ENCODE measurements around the gene SLFNL1. TPM values are rescaled to one million over a fixed set of nuclear protein-coding genes. Genes with fewer than 3 reads are reported as not detected.

SLFNL1 gene
- total RNA-seq, 4 donors from 2014 or later, result 0.17 to 0.52 (median 0.47) TPM

DNA sequence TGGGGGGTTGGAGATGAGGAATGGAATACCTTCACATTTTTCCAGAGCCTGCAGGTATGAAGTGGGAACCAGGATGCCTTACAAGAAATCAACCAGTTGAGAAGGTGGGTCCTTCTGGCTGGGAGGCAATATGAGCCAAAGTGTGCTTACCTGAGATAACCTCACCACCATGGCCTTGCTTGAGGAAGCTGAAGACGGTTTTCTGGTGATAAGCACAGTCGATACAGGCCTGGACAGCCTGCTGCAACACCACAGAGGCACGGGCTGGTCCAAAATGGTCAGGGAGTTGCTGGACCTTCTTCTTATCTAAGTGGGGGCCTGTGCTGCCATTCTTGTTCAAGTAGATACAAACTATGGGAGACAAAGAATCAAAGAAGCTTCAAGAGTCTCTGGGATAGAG is 27.0 kb upstream of the SLFNL1 start:
- WGBS, result 85% methylated on average over 3 of the region's 3 CpGs
- Histone ChIP-seq H3K27me3 (no peaks in the 10 kb centered on the region), H3K4me3 (no peak overlapping the region), H3K27ac (replicated peaks in 1 of 4) (no peak overlapping the region), H3K36me3 (peaks cover 0 to 84% (median 36%) of the 10 kb centered on the region in 4 donors), H3K9me3 (no peaks in the 10 kb centered on the region), H3K4me1 (peaks cover 24 to 28% (median 26%) of the 10 kb centered on the region in 4 donors)
- DNase-seq (ENCODE audit: extremely low spot score), result no peak
- intact Hi-C loops (cut with DNase I), result loop anchor here (10.0 kb wide), 2 partner anchors 76 to 196 kb away; partner anchors contain the start of gene SCMH1
- TF ChIP-seq EP300 (IDR thresholded peaks at IDR 0.05) (no peak), POLR2AphosphoS5 (IDR thresholded peaks at IDR 0.05) (no peak), POLR2A (IDR thresholded peaks at IDR 0.05; ENCODE audit: low read depth) (no peak)
- TF ChIP-seq, protein P1, sequence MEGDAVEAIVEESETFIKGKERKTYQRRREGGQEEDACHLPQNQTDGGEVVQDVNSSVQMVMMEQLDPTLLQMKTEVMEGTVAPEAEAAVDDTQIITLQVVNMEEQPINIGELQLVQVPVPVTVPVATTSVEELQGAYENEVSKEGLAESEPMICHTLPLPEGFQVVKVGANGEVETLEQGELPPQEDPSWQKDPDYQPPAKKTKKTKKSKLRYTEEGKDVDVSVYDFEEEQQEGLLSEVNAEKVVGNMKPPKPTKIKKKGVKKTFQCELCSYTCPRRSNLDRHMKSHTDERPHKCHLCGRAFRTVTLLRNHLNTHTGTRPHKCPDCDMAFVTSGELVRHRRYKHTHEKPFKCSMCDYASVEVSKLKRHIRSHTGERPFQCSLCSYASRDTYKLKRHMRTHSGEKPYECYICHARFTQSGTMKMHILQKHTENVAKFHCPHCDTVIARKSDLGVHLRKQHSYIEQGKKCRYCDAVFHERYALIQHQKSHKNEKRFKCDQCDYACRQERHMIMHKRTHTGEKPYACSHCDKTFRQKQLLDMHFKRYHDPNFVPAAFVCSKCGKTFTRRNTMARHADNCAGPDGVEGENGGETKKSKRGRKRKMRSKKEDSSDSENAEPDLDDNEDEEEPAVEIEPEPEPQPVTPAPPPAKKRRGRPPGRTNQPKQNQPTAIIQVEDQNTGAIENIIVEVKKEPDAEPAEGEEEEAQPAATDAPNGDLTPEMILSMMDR (IDR thresholded peaks at IDR 0.05), result no peak

DNA sequence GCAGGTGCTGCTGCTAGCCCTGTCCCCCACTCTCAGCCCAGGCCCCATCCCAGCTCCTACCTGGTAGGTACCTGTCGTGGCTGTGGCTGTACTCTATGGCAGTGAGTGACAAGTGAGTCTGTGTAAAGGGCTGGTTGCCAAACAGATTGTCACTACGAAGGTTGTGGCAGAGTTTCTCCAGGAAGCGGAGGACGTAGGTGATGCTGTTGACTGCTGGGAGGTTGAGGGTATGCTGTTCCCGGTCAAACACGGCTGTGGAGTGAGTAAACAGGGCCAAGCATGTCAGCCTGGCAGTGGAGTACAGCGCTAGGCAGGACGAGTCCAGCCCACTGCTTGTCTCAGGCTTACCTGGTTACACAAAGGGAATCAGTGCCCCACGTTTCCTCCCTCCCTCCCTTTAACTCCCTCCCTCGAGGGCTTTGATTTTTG is 24.8 kb upstream of the SLFNL1 start:
- Histone ChIP-seq H3K4me3 (no peak overlapping the region), H3K4me1 (peaks cover 24 to 28% (median 26%) of the 10 kb centered on the region in 4 donors), H3K36me3 (peaks cover 0 to 86% (median 42%) of the 10 kb centered on the region in 4 donors), H3K9me3 (no peaks in the 10 kb centered on the region), H3K27me3 (no peaks in the 10 kb centered on the region), H3K27ac (replicated peaks in 1 of 4) (peak overlapping the region; percentile 45 to 75 (median 62))
- intact Hi-C loops (cut with DNase I), result loop anchor here (10.0 kb wide), 2 partner anchors 78 to 198 kb away; partner anchors contain the start of gene SCMH1
- DNase-seq (ENCODE audit: extremely low spot score), result no peak
- TF ChIP-seq POLR2A (IDR thresholded peaks at IDR 0.05; ENCODE audit: low read depth) (no peak), POLR2AphosphoS5 (IDR thresholded peaks at IDR 0.05) (no peak), EP300 (IDR thresholded peaks at IDR 0.05) (no peak)
- TF ChIP-seq, protein P1 (IDR thresholded peaks at IDR 0.05), result no peak
- 87% methylated on average over 10 of the region's 10 CpGs for WGBS

DNA sequence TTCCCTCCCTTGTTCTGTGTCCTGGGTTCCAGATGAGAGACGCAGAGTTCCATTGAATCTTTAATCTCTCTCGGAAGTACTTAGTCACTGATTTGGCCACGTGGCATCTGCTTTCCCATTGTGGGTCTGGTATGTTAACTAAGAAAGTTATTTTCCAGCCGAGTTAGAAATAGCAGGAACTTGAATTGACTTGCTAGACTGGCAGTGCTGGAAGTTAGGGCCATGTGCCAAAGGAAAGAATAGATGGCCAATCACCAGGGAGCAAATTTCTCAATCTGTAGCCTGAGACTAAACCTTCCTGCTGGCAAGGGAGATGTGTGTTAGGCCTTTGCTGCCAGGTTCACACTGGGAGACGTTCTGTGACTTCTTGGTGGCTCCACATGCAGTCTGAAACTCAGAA is 24.2 kb upstream of the SLFNL1 start:
- intact Hi-C loops (cut with DNase I), result loop anchor here (10.0 kb wide), 2 partner anchors 79 to 199 kb away; partner anchors contain the start of gene SCMH1
- peak overlapping the region; percentile 53 to 75 (median 66) for H3K27ac ChIP-seq (replicated peaks in 1 of 4)
- TF ChIP-seq POLR2AphosphoS5 (IDR thresholded peaks at IDR 0.05) (peak; percentile 50 to 53), EP300 (IDR thresholded peaks at IDR 0.05) (no peak), POLR2A (IDR thresholded peaks at IDR 0.05; ENCODE audit: low read depth) (no peak)
- peaks cover 24 to 28% (median 26%) of the 10 kb centered on the region in 4 donors for H3K4me1 ChIP-seq
- no peaks in the 10 kb centered on the region for H3K9me3 ChIP-seq
- H3K4me3 ChIP-seq, result no peak overlapping the region
- H3K27me3 ChIP-seq, result no peaks in the 10 kb centered on the region
- no peak for DNase-seq (ENCODE audit: extremely low spot score)
- WGBS, result 43% methylated on average over 5 of the region's 5 CpGs
- H3K36me3 ChIP-seq, result peaks cover 1 to 88% (median 47%) of the 10 kb centered on the region in 4 donors

DNA sequence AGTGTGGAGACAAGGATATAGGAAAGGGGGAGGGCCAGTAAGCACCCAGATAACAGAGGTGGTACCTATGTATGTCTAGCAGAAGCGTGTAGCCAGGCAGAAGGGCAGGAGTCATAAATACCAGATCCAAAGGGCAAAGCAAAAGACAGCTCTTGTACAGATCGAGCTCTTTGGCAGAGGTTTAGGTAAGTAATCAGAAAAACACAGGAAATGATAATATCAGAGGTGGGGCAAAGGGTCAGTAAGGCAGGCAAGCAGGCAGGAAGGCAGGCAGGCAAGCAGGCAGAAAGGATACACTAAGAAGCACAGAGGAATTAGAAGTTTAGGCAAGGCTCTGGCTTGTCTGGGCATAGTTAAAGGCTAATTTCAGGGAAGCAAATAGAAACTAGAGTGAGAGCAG is 22.7 kb upstream of the SLFNL1 start:
- H3K27ac ChIP-seq (replicated peaks in 1 of 4), result peak overlapping the region in 1 of 4 donors; percentile 75
- DNase-seq (ENCODE audit: extremely low spot score), result no peak
- 85% methylated on average over 2 of the region's 2 CpGs for WGBS

More for the DNA sequence above, 22.7 kb upstream of the SLFNL1 start:
- no peaks in the 10 kb centered on the region for H3K9me3 ChIP-seq
- no peak overlapping the region for H3K4me3 ChIP-seq
- peaks cover 24 to 28% (median 26%) of the 10 kb centered on the region in 4 donors for H3K4me1 ChIP-seq
- no peak for TF ChIP-seq POLR2A (IDR thresholded peaks at IDR 0.05; ENCODE audit: low read depth)
- TF ChIP-seq, protein P1 (IDR thresholded peaks at IDR 0.05), result no peak
- TF ChIP-seq POLR2AphosphoS5 (IDR thresholded peaks at IDR 0.05), result no peak
- no peak for TF ChIP-seq EP300 (IDR thresholded peaks at IDR 0.05)
- no peaks in the 10 kb centered on the region for H3K27me3 ChIP-seq
- intact Hi-C loops (cut with DNase I), result loop anchor here (10.0 kb wide), 2 partner anchors 81 to 201 kb away; partner anchors contain the start of gene SCMH1
- peaks cover 8 to 86% (median 47%) of the 10 kb centered on the region in 4 donors for H3K36me3 ChIP-seq

All from esophagus muscularis mucosa (tissue), 4 donors.